T follicular helper cell (primary cell): Measurements from ENCODE around the gene CHTF18.
"Not testable (repeated sequence)": the region's sequence is repeated elsewhere in the genome, so short reads cannot be mapped to it uniquely, and the experiment has no call there.

ENCODE experiments used
- DNase-seq: peaks from one replicate; pipeline ENCODE4 v3.0.0-alpha.2; 2020; ENCODE audit warnings: low read depth

CHTF18 gene

GRCh38 chr16:808085-808386, 19.6 kb downstream of the CHTF18 start:
- DNase-seq: no peak

- DNase-seq: no peak
Observed at GRCh38 chr16:813204-813915, 24.9 kb downstream of the CHTF18 start.

GRCh38 chr16:813916-814412, 25.5 kb downstream of the CHTF18 start:
- DNase-seq: no peak

GRCh38 chr16:814974-815373, 26.6 kb downstream of the CHTF18 start:
- no peak for DNase-seq

GRCh38 chr16:815861-816260, 27.4 kb downstream of the CHTF18 start:
- no peak for DNase-seq

GRCh38 chr16:817001-817906, 28.8 kb downstream of the CHTF18 start:
- DNase-seq: no peak

- DNase-seq: no peak
Observed at GRCh38 chr16:818132-818531, 29.7 kb downstream of the CHTF18 start.

GRCh38 chr16:818592-818991, 30.2 kb downstream of the CHTF18 start:
- no peak for DNase-seq

GRCh38 chr16:819336-820043, 31.1 kb downstream of the CHTF18 start:
- no peak for DNase-seq

GRCh38 chr16:820044-820408, 31.6 kb downstream of the CHTF18 start:
- not testable (repeated sequence) for DNase-seq

GRCh38 chr16:820748-821147, 32.3 kb downstream of the CHTF18 start:
- no peak for DNase-seq

GRCh38 chr16:821751-822150, 33.3 kb downstream of the CHTF18 start:
- DNase-seq: no peak

- DNase-seq: no peak
Observed at GRCh38 chr16:822174-822908, 33.9 kb downstream of the CHTF18 start.

- no peak for DNase-seq
Observed at GRCh38 chr16:822909-823297, 34.5 kb downstream of the CHTF18 start.

GRCh38 chr16:824194-824593, 35.8 kb downstream of the CHTF18 start:
- no peak for DNase-seq

GRCh38 chr16:824601-825000, 36.2 kb downstream of the CHTF18 start:
- no peak for DNase-seq

- no peak for DNase-seq
Observed at GRCh38 chr16:825341-826061, 37.1 kb downstream of the CHTF18 start.

GRCh38 chr16:827513-827912, 39.1 kb downstream of the CHTF18 start:
- DNase-seq: no peak

GRCh38 chr16:828891-829290, 40.5 kb downstream of the CHTF18 start:
- DNase-seq: no peak

GRCh38 chr16:830107-830870, 41.9 kb downstream of the CHTF18 start:
- no peak for DNase-seq
